Astrocyte (in vitro differentiated cells and primary cell): Measurements from ENCODE around the gene SGCA.

Experiments
- CTCF ChIP-seq: IDR thresholded peaks from 2 replicates; pipeline ENCODE4 v1.5.1; 2011; ENCODE audit warnings: low read depth, mild to moderate bottlenecking, inconsistent platforms, low read length, moderate library complexity; ENCODE audit not compliant: insufficient read depth
- EZH2 ChIP-seq: IDR thresholded peaks from 2 replicates; pipeline ENCODE4 v1.6.1; 2012; ENCODE audit warnings: mild to moderate bottlenecking, low read length, inconsistent platforms; ENCODE audit not compliant: insufficient read depth

- TF ChIP-seq EZH2 (no peak), CTCF (no peak)
Measured at GRCh38 chr17:50184611-50185398, 19.0 kb downstream of the SGCA start.
